Right atrium auricular region (tissue), 2 donors: Measurements from ENCODE around the gene KRT4. TPM values are rescaled to one million over a fixed set of nuclear protein-coding genes. Genes with fewer than 3 reads are reported as not detected.

Source experiments
- DNase-seq: peaks from one replicate; pipeline ENCODE4 v3.0.0-alpha.2; 2019; ENCODE audit warnings: low spot score
- H3K27ac ChIP-seq, 2 donors: fragments of 200-600 bp; sonication (generic); 1 replicate in 1 of 2; 2 replicates in 1 of 2; pipeline ENCODE4 v1.5.1; 2016 to 2019
- H3K27me3 ChIP-seq, 2 donors: fragments of 200-600 bp; sonication (generic); one replicate each; pipeline versions ENCODE4 v1.5.1 to v1.6.0; 2017 to 2019
- H3K36me3 ChIP-seq: fragments of 200-600 bp; sonication (generic); one replicate; pipeline ENCODE4 v1.5.1; 2016
- H3K4me1 ChIP-seq, 2 donors: fragments of 200-600 bp; sonication (generic); one replicate each; pipeline versions ENCODE4 v1.5.1 to v1.6.0; 2017 to 2019
- H3K4me3 ChIP-seq, 2 donors: fragments of 200-600 bp; sonication (generic); 1 replicate in 1 of 2; 2 replicates in 1 of 2; pipeline ENCODE4 v1.5.1; 2017 to 2019; ENCODE audit warnings: mild to moderate bottlenecking in 1 of 2, moderate library complexity in 1 of 2
- H3K9me3 ChIP-seq, 2 donors: fragments of 200-600 bp; sonication (generic); one replicate each; pipeline ENCODE4 v1.5.1; 2019
- total RNA-seq, 2 donors: library from RNA; depleted of rRNA; stranded (reverse); fragments of >200 nt; gene quantifications; one replicate each; pipeline ENCODE4 v1.1.0, GENCODE V29; 2016
- TF ChIP-seq, protein P1 (sequence below), 2 donors: fragments of 200-600 bp; sonication (generic); IDR thresholded peaks; one replicate each; pipeline ENCODE4 v1.5.1; 2019; ENCODE audit warnings: antibody characterized with exemption in 2 of 2

The KRT4 gene
- total RNA-seq, 2 donors from 2014 or later = not detected

DNA sequence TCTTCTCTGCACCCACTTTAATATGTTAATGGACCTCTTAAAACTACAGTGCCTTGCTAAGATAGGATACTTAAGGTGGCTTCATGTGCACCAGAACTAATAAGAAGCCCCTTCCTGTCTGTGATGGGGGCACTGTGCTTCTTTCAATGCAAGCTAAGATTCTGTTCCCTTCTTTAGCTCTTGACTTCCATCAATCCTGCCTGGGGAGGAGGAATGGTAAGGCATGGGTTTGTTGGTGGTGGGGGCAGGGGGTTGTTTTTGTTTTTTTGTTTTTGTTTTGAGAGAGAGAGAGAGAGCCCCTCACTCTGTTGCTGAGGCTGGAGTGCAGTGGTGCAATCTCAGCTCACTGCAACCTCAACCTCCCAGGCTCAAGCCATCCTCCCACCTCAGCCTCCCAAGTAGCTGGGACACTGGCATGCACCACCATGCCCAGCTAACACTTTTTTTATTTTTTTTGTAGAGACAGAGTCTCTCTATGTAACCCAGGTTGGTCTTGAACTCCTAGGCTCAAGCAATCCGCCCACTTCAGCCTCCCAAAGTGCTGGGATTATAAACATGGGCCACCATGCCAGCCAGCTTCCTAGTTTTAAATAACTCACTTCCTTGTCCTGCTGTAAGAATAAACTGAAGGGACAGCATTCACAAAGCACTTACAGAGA lies 13.5 kb downstream of the KRT4 start:
- no peak overlapping the region for H3K27ac ChIP-seq
- DNase-seq = no peak
- no peaks in the 10 kb centered on the region for H3K9me3 ChIP-seq
- H3K27me3 ChIP-seq = no peaks in the 10 kb centered on the region
- TF ChIP-seq, protein P1, sequence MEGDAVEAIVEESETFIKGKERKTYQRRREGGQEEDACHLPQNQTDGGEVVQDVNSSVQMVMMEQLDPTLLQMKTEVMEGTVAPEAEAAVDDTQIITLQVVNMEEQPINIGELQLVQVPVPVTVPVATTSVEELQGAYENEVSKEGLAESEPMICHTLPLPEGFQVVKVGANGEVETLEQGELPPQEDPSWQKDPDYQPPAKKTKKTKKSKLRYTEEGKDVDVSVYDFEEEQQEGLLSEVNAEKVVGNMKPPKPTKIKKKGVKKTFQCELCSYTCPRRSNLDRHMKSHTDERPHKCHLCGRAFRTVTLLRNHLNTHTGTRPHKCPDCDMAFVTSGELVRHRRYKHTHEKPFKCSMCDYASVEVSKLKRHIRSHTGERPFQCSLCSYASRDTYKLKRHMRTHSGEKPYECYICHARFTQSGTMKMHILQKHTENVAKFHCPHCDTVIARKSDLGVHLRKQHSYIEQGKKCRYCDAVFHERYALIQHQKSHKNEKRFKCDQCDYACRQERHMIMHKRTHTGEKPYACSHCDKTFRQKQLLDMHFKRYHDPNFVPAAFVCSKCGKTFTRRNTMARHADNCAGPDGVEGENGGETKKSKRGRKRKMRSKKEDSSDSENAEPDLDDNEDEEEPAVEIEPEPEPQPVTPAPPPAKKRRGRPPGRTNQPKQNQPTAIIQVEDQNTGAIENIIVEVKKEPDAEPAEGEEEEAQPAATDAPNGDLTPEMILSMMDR (IDR thresholded peaks at IDR 0.05) = no peak
- H3K36me3 ChIP-seq = no peaks in the 10 kb centered on the region
- H3K4me3 ChIP-seq = no peak overlapping the region
- no peaks in the 10 kb centered on the region for H3K4me1 ChIP-seq

DNA sequence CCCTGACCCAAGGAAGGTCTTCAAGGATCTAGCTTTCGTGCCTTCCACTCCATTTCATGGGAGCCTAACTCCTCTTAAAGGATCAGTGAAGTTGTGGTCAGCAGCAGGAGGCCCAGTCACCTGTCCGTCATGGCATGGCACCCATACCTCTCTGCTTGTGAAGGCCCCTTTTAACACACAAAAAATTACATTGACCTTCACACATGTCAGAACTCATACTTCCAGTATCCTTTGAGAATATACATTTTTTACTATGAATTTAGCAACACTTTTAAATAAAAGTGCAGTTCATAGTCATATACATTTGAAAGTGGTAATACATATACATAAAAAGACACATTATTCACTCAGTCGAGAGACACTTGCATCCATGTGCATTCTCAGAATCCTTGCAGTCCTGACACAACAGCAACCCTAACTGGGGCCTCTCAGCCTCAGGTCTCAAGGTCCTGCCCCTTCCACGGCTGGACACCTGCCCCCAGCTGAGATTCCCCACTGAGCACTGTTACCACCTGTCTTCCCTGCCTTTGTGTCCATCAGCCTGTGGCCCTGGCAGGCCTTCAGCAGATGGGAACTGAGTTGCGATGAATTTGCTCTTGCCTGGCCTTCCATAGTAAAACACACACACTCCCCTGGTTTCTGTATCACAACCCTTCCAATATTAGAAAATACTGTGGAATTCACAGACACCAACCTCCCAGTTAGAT lies 14.3 kb downstream of the KRT4 start:
- TF ChIP-seq, protein P1 (IDR thresholded peaks at IDR 0.05) = no peak
- Histone ChIP-seq H3K27ac (no peak overlapping the region), H3K36me3 (no peaks in the 10 kb centered on the region), H3K9me3 (no peaks in the 10 kb centered on the region), H3K27me3 (no peaks in the 10 kb centered on the region), H3K4me1 (no peaks in the 10 kb centered on the region), H3K4me3 (no peak overlapping the region)
- DNase-seq = no peak

DNA sequence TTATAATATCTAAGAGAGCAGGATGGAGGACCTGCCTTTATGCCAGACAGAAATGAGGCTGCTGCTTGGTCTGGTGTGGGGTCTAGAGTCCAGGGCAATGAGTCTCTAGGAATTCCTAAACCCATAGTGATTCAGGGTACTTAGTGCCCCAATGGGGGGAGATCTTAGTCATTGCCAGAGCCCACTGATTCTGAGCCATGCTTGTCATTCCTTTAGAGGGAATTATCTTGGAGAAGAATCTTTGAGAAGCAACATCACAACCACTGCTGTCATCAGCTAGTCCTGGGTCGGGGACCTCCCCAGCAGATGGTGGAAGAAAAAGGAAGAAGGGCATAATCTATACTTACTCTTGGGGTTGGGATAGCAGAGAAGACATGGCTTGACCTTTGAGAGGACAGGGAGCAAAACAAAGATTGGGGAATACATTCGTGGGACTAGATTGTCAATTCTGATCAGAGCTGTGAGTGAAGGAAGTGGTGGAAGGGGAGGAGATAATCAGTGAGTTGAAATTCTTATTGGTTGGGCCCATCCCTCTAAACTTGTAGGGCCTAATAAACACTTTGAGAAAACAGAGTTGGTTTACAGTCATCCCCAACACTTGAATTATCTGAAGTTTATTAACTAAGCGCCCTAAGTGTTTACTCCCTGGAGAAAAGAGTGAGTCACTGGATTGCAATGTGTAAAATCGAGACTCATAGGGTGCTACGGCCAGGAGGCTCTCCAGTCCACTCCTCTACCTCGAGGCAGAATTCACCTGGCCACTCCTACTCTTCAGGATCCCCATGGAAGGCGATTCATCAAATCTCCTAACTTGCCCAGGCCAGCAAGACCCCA lies 15.0 kb downstream of the KRT4 start:
- H3K27ac ChIP-seq = no peak overlapping the region
- H3K9me3 ChIP-seq = no peaks in the 10 kb centered on the region
- no peaks in the 10 kb centered on the region for H3K27me3 ChIP-seq
- H3K4me3 ChIP-seq = no peak overlapping the region
- H3K4me1 ChIP-seq = no peaks in the 10 kb centered on the region
- no peaks in the 10 kb centered on the region for H3K36me3 ChIP-seq
- TF ChIP-seq, protein P1 (IDR thresholded peaks at IDR 0.05) = no peak
- DNase-seq = no peak

DNA sequence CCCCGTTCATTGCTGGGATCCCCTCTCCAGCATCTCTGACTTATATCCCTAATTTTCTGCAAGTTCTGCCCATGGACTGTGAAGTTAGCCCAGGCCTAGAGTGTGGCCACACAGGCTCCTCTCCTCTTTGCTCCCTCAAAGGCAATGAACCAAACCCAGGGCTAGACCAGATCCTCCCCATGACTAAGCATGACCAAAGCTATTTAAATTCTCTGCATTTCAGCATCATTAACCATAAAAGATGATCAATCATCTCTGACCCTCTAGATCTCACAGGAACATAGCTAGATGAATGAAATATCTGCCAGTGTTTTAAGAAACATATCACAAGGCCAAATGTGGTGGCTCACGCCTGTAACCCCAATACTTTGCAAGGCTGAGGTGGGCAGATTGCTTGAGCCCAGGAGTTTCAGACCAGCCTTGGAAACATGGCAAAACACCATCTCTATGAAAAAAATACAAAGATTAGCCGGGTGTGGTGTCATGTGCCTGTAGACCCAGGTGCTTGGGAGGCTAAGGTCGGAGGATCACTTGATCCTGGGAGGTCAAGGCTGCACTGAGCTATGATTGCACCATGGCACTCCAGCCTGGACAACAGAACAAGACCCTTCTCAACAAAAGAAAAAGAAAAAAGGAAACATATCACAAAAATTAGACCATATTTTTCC lies 15.8 kb downstream of the KRT4 start:
- DNase-seq = no peak
- Histone ChIP-seq H3K4me3 (no peak overlapping the region), H3K27ac (no peak overlapping the region), H3K36me3 (no peaks in the 10 kb centered on the region), H3K27me3 (no peaks in the 10 kb centered on the region), H3K9me3 (no peaks in the 10 kb centered on the region), H3K4me1 (no peaks in the 10 kb centered on the region)
- TF ChIP-seq, protein P1 (IDR thresholded peaks at IDR 0.05) = no peak

DNA sequence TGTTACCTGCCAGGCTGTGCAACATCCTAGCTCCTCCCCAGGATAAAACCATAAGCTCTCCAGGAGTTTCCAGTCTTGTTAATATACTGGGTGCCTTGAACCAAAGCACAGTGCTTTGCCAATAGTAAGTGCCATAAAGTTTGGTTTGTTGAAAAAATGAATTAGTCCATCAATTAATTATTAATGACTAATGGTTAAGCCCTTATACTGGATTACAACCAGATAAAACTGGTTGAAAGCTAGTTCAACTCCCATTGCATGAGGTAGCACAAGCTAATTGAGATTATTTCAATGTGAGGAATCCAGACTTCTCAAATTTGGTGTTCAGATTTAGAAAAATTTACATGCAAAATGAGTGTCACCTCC lies 16.4 kb downstream of the KRT4 start:
- Histone ChIP-seq H3K9me3 (no peaks in the 10 kb centered on the region), H3K27ac (no peak overlapping the region), H3K27me3 (no peaks in the 10 kb centered on the region), H3K4me1 (no peaks in the 10 kb centered on the region), H3K36me3 (no peaks in the 10 kb centered on the region), H3K4me3 (no peak overlapping the region)
- DNase-seq = no peak
- TF ChIP-seq, protein P1 (IDR thresholded peaks at IDR 0.05) = no peak
